ENCODE results near the gene TMED1.

DNA sequence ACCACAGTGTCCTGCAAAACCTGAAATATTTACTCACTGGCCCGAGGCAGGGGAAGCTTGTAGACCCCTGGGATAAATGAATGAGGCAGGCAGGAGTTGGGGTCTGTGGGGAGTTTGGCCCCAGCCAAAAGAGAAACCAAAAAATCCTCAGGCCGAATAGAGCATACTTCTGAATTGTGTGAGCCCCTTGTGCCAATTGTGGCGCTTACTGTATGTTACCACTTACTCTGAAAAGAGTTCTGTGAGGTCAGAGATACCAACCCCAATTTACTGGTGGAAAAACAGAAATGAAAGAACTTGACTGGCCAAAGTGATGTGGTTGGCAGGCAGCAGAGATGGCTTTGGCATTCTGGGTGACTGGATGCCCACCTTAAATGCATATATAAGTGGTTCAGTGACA, 42.2 kb upstream of the TMED1 start:
- TF ChIP-seq, protein P1, sequence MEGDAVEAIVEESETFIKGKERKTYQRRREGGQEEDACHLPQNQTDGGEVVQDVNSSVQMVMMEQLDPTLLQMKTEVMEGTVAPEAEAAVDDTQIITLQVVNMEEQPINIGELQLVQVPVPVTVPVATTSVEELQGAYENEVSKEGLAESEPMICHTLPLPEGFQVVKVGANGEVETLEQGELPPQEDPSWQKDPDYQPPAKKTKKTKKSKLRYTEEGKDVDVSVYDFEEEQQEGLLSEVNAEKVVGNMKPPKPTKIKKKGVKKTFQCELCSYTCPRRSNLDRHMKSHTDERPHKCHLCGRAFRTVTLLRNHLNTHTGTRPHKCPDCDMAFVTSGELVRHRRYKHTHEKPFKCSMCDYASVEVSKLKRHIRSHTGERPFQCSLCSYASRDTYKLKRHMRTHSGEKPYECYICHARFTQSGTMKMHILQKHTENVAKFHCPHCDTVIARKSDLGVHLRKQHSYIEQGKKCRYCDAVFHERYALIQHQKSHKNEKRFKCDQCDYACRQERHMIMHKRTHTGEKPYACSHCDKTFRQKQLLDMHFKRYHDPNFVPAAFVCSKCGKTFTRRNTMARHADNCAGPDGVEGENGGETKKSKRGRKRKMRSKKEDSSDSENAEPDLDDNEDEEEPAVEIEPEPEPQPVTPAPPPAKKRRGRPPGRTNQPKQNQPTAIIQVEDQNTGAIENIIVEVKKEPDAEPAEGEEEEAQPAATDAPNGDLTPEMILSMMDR (IDR thresholded peaks at IDR 0.05), result no peak
- no peak for TF ChIP-seq POLR2A (IDR thresholded peaks at IDR 0.05)

Measured in adrenal gland (tissue), 5 donors.